Glutamatergic neuron (in vitro differentiated cells): ENCODE data around the gene IWS1. TPM values are rescaled to one million over a fixed set of nuclear protein-coding genes. Genes with fewer than 3 reads are reported as not detected.

Experiments
- DNase-seq: peaks from one replicate; pipeline ENCODE4 v3.0.0; 2022
- H3K27ac Mint-ChIP-seq: one replicate; pipeline ENCODE4 v1.8.0; 2020; ENCODE audit warnings: mild to moderate bottlenecking, mixed read lengths, inconsistent platforms; ENCODE audit not compliant: unreplicated experiment
- H3K27me3 Mint-ChIP-seq: one replicate; pipeline ENCODE4 v1.8.0; 2020; ENCODE audit warnings: mild to moderate bottlenecking, moderate library complexity, mixed read lengths, inconsistent platforms; ENCODE audit not compliant: unreplicated experiment
- H3K36me3 Mint-ChIP-seq: one replicate; pipeline ENCODE4 v1.8.0; 2020; ENCODE audit warnings: mild to moderate bottlenecking, mixed read lengths, inconsistent platforms; ENCODE audit not compliant: unreplicated experiment
- H3K4me1 Mint-ChIP-seq: one replicate; pipeline ENCODE4 v1.8.0; 2020; ENCODE audit warnings: mild to moderate bottlenecking, low read depth, mixed read lengths, inconsistent platforms; ENCODE audit not compliant: unreplicated experiment
- H3K4me3 Mint-ChIP-seq: one replicate; pipeline ENCODE4 v1.8.0; 2020; ENCODE audit warnings: mild to moderate bottlenecking, mixed read lengths, inconsistent platforms; ENCODE audit not compliant: unreplicated experiment
- H3K9me3 Mint-ChIP-seq: one replicate; pipeline ENCODE4 v1.8.0; 2020; ENCODE audit warnings: mild to moderate bottlenecking, moderate library complexity, mixed read lengths, inconsistent platforms; ENCODE audit not compliant: unreplicated experiment
- CTCF ChIP-seq: fragments of 200-600 bp; sonication (generic); IDR thresholded peaks from one replicate; pipeline ENCODE4 v1.5.0; 2021; ENCODE audit not compliant: partially characterized antibody, unreplicated experiment
- total RNA-seq: library from RNA; stranded (reverse); fragmentation: NEBNext Ultra II Directional; extraction: Animal tissue kit (Norgen Biotek cat#: 25700); gene quantifications from one replicate; pipeline ENCODE4 v1.2.1, GENCODE V29; 2021; ENCODE audit not compliant: unreplicated experiment

Gene IWS1
- total RNA-seq, 1 donor from 2014 or later = 46.1 TPM

- Mint-ChIP-seq H3K9me3 (no peaks in the 10 kb centered on the region), H3K27ac (no peak overlapping the region), H3K27me3 (peaks cover 7% of the 10 kb centered on the region), H3K36me3 (no peaks in the 10 kb centered on the region), H3K4me3 (no peak overlapping the region), H3K4me1 (peaks cover 36% of the 10 kb centered on the region)
- TF ChIP-seq CTCF = no peak
- no peak for DNase-seq
These were observed 16.2 kb downstream of the IWS1 start for GRCh38 chr2:127510073-127510472.

GRCh38 chr2:127508631-127509034, 17.7 kb downstream of the IWS1 start:
- Mint-ChIP-seq H3K4me3 (no peak overlapping the region), H3K36me3 (no peaks in the 10 kb centered on the region), H3K9me3 (no peaks in the 10 kb centered on the region), H3K27me3 (no peaks in the 10 kb centered on the region), H3K27ac (peak overlapping the region; percentile 23), H3K4me1 (peaks cover 25% of the 10 kb centered on the region)
- TF ChIP-seq CTCF = no peak
- no peak for DNase-seq

GRCh38 chr2:127508023-127508630, 18.2 kb downstream of the IWS1 start:
- Mint-ChIP-seq H3K4me1 (peaks cover 24% of the 10 kb centered on the region), H3K9me3 (no peaks in the 10 kb centered on the region), H3K27ac (no peak overlapping the region), H3K4me3 (no peak overlapping the region), H3K27me3 (no peaks in the 10 kb centered on the region), H3K36me3 (no peaks in the 10 kb centered on the region)
- TF ChIP-seq CTCF = no peak
- DNase-seq = no peak

- Mint-ChIP-seq H3K27me3 (no peaks in the 10 kb centered on the region), H3K36me3 (no peaks in the 10 kb centered on the region), H3K9me3 (no peaks in the 10 kb centered on the region), H3K27ac (no peak overlapping the region), H3K4me1 (peaks cover 15% of the 10 kb centered on the region), H3K4me3 (no peak overlapping the region)
- no peak for TF ChIP-seq CTCF
- no peak for DNase-seq
These were observed 19.8 kb downstream of the IWS1 start for GRCh38 chr2:127506510-127506909.

GRCh38 chr2:127504552-127505430, 21.5 kb downstream of the IWS1 start:
- H3K9me3 Mint-ChIP-seq = no peaks in the 10 kb centered on the region
- DNase-seq = no peak
- no peak overlapping the region for H3K27ac Mint-ChIP-seq
- peaks cover 11% of the 10 kb centered on the region for H3K4me1 Mint-ChIP-seq
- no peak overlapping the region for H3K4me3 Mint-ChIP-seq
- no peak for TF ChIP-seq CTCF
- no peaks in the 10 kb centered on the region for H3K36me3 Mint-ChIP-seq
- no peaks in the 10 kb centered on the region for H3K27me3 Mint-ChIP-seq
